ENCODE measurements around the gene CNBP.

DNA sequence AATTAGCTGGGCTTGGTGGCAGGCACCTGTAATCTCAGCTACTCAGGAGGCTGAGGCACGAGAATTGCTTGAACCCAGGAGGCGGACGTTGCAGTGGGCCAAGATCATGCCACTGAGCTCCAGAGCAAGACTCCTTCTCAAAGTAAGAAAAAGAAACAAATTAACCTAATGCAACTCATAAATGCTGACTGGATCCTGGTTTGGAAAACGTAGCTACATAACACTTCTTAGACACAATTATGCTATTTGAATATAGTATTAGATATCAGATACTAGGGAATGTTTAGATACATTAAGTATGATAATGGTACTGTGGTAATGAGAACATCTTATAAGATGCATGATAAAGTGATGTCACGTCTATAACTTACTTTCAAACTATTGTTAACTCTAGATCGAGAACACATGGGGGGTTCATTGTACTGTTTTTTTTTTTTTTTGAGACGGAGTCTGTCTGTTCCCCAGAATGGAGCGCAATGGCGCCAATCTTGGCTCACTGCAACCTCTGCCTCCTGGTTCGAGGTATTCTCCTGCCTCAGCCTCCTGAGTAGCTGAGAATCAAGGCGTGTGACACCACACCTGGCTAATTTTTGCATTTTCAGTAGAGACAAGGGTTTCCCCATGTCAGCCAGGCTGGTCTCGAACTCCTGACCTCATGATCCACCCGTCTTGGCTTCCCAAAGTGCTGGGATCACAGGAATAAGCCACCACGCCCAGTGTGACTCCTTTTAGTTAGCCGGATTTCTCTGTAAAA lies 16.9 kb downstream of the CNBP start:
- TF ChIP-seq CTCF (IDR thresholded peaks at IDR 0.05; ENCODE audit: poor library complexity, severe bottlenecking) (no peak), POLR2AphosphoS5 (IDR thresholded peaks at IDR 0.05) (no peak), EP300 (conservative IDR thresholded peaks at IDR 0.05; ENCODE audit: poor library complexity, severe bottlenecking) (no peak), EZH2 (IDR thresholded peaks at IDR 0.05; ENCODE audit: borderline replicate concordance, insufficient read depth, low read length, poor library complexity, severe bottlenecking) (no peak)
